K562 (cell line): Measurements from ENCODE around the gene SMC3. TPM values are rescaled to one million over a fixed set of nuclear protein-coding genes. Genes with fewer than 3 reads are reported as not detected.

Experiments
- ATF1 ChIP-seq, 2 experiments: fragments of 450-650 bp in 1 of 2; IDR thresholded peaks; 2 replicates each; pipeline ENCODE4 v1.6.1; 2016; ENCODE audit warnings: missing compliant biosample characterization in 1 of 2, missing genetic modification characterization in 1 of 2
- GATA2 ChIP-seq: sonication (generic); formaldehyde crosslinking; IDR thresholded peaks from 2 replicates; pipeline ENCODE4 v1.4.0; 2020; ENCODE audit warnings: mild to moderate bottlenecking, missing genetic modification reagents
- LEF1 ChIP-seq: fragments of 450-650 bp; IDR thresholded peaks from 2 replicates; pipeline ENCODE4 v1.6.1; 2016; ENCODE audit warnings: mild to moderate bottlenecking
- MAX ChIP-seq: sonication (generic); formaldehyde crosslinking; IDR thresholded peaks from 2 replicates; pipeline ENCODE4 v1.9.0; 2022; ENCODE audit warnings: mild to moderate bottlenecking, missing genetic modification reagents
- MTA3 ChIP-seq: fragments of 450-650 bp; formaldehyde crosslinking; IDR thresholded peaks from 2 replicates; pipeline ENCODE4 v1.6.1; 2017; ENCODE audit warnings: mild to moderate bottlenecking, borderline replicate concordance
- NCOA2 ChIP-seq, 2 experiments: fragments of 450-650 bp; IDR thresholded peaks; 2 replicates each; pipeline ENCODE4 v1.6.1; 2018; ENCODE audit warnings: mild to moderate bottlenecking in 2 of 2, moderate library complexity in 1 of 2; ENCODE audit not compliant: partially characterized antibody in 2 of 2
- POLR3A ChIP-seq: IDR thresholded peaks from 2 replicates; pipeline ENCODE4 v1.6.1; 2011; ENCODE audit warnings: borderline replicate concordance, mild to moderate bottlenecking, moderate library complexity; ENCODE audit not compliant: insufficient read length, insufficient read depth; ENCODE audit errors: extremely low read depth
- SMAD1 ChIP-seq: fragments of 150-350 bp; IDR thresholded peaks from 2 replicates; pipeline ENCODE4 v1.6.1; 2014; ENCODE audit warnings: low read length, low read depth; ENCODE audit not compliant: partially characterized antibody
- TCF7L2 ChIP-seq: fragments of 150-350 bp; IDR thresholded peaks from 2 replicates; pipeline ENCODE4 v1.6.1; 2016; ENCODE audit warnings: low read depth, mild to moderate bottlenecking, low read length, moderate library complexity
- TCFL5 ChIP-seq: fragments of 250-450 bp; sonication (Bioruptor Pico); conservative IDR thresholded peaks from 2 replicates; pipeline ENCODE4 v1.6.1; 2021; ENCODE audit warnings: mild to moderate bottlenecking, moderate library complexity, matching md5 sums
- TEAD4 ChIP-seq, 2 experiments: sonication (generic) in 1 of 2; formaldehyde crosslinking in 1 of 2; IDR thresholded peaks; 2 replicates each; pipeline versions ENCODE4 v1.6.1 to v1.8.0; 2012 to 2022; ENCODE audit warnings: borderline replicate concordance in 1 of 2, inconsistent platforms in 1 of 2, low read length in 1 of 2, mild to moderate bottlenecking in 1 of 2, missing genetic modification reagents in 1 of 2
- TFE3 ChIP-seq: fragments of 450-650 bp; formaldehyde crosslinking; IDR thresholded peaks from 2 replicates; pipeline ENCODE4 v1.4.0; 2020; ENCODE audit warnings: mild to moderate bottlenecking, mixed read lengths
- TRIM28 ChIP-seq: fragments of 450-650 bp; IDR thresholded peaks from 2 replicates; pipeline ENCODE4 v1.6.1; 2017
- ZNF146 ChIP-seq: IDR thresholded peaks from one replicate; pipeline ENCODE4 v1.6.1; 2018; ENCODE audit warnings: missing compliant biosample characterization; ENCODE audit not compliant: unreplicated experiment
- ZNF175 ChIP-seq: fragments of 200-800 bp; sonication (Bioruptor generic); IDR thresholded peaks from 2 replicates; pipeline ENCODE4 v1.6.1; 2016; ENCODE audit warnings: low read depth, mild to moderate bottlenecking, missing genetic modification characterization, missing compliant biosample characterization
- ZNF354B ChIP-seq: fragments of 250-450 bp; sonication (Bioruptor Pico); IDR thresholded peaks from 2 replicates; pipeline ENCODE4 v1.4.0; 2020
- ZNF589 ChIP-seq: fragments of 200-800 bp; sonication (Bioruptor generic); IDR thresholded peaks from 2 replicates; pipeline ENCODE4 v1.6.1; 2016; ENCODE audit warnings: low read depth, missing genetic modification characterization, missing compliant biosample characterization
- polyA plus RNA-seq, 8 experiments: library from polyadenylated mRNA; depleted of rRNA in 4 of 8; stranded (reverse) in 5 of 8; unstranded in 3 of 8; fragments of >200 nt; fragmentation: Nextera tagmentation in 2 of 8; fragmentation: Illumina TruSeq in 1 of 8; extraction: Ambion mirVana in 2 of 8; extraction: Trizol in 1 of 8; gene quantifications; 2 replicates each; pipeline versions ENCODE4 v1.2.1 to v1.2.3, GENCODE V29; 2011 to 2014; ENCODE audit warnings: inconsistent platforms in 1 of 8, missing spikeins in 1 of 8
- total RNA-seq, 7 experiments: library from RNA; depleted of rRNA in 6 of 7; stranded (reverse); fragments of >200 nt in 6 of 7; fragmentation: Illumina TruSeq in 2 of 7; extraction: Trizol in 2 of 7; gene quantifications; 2 replicates each; pipeline versions ENCODE4 v1.2.1 to v1.2.3, GENCODE V29; 2011 to 2021; ENCODE audit warnings: low replicate concordance in 1 of 7
- TF ChIP-seq, protein P1 (sequence below): IDR thresholded peaks from 3 replicates; pipeline ENCODE4 v1.6.1; 2011; ENCODE audit warnings: borderline replicate concordance, mild to moderate bottlenecking, moderate library complexity; ENCODE audit not compliant: insufficient read length; ENCODE audit errors: extremely low read depth
- TF ChIP-seq, protein P2 (sequence below): fragments of 450-650 bp; formaldehyde crosslinking; conservative IDR thresholded peaks from 2 replicates; pipeline ENCODE4 v1.4.0; 2022; ENCODE audit warnings: mild to moderate bottlenecking, missing genetic modification characterization
- TF ChIP-seq, protein P3 (sequence below): fragments of 450-650 bp; IDR thresholded peaks from 2 replicates; pipeline ENCODE4 v1.7.1; 2018; ENCODE audit warnings: mild to moderate bottlenecking, low read depth; ENCODE audit not compliant: partially characterized antibody

Gene SMC3
- total and polyA plus RNA-seq, 9 of the 15 experiments (the other 6 are each of a cell fraction or from before 2014, with no cell fraction given), result 21.3 to 62.6 (median 39.3) TPM

DNA sequence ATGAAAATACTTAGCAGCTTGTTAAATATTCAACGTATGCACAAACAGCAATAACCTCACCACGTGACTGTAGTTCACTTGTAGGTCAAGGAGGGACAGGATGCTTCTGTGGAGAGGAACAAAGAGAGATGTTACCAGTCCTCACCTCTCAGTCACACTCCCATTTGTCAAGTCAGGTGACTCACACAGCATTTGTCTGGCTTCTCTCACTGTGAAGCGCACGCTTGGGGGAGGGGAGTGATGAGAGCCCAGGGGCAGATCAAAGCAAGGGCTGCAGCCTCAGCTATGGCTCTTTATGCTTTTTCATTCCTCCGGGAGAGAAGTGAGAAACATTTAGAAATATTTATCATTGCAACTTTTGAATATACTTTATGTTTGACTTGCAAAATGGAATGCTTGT lies 73.8 kb downstream of the SMC3 start (continued):
- TF ChIP-seq NCOA2 (IDR thresholded peaks at IDR 0.05; ENCODE audit: partially characterized antibody in 2 of 2) (no peak), ZNF146 (CRISPR knock-in tag) (no peak), SMAD1 (no peak), TEAD4 (IDR thresholded peaks at IDR 0.05; ENCODE audit: low read length) (no peak), TEAD4 (CRISPR knock-in tag; IDR thresholded peaks at IDR 0.05; ENCODE audit: borderline replicate concordance) (no peak), ZNF589 (CRISPR knock-in tag) (no peak), ATF1 (CRISPR knock-in tag; IDR thresholded peaks at IDR 0.05) (no peak), ATF1 (tag; IDR thresholded peaks at IDR 0.05) (no peak), ZNF354B (no peak), GATA2 (no peak), MAX (CRISPR knock-in tag) (no peak), MTA3 (no peak), TRIM28 (no peak), TFE3 (CRISPR knock-in tag) (peak; percentile 89), ZNF175 (CRISPR knock-in tag) (no peak), POLR3A (no peak), LEF1 (peak; percentile 77), TCFL5 (no peak), TCF7L2 (no peak)
- TF ChIP-seq, protein P1, sequence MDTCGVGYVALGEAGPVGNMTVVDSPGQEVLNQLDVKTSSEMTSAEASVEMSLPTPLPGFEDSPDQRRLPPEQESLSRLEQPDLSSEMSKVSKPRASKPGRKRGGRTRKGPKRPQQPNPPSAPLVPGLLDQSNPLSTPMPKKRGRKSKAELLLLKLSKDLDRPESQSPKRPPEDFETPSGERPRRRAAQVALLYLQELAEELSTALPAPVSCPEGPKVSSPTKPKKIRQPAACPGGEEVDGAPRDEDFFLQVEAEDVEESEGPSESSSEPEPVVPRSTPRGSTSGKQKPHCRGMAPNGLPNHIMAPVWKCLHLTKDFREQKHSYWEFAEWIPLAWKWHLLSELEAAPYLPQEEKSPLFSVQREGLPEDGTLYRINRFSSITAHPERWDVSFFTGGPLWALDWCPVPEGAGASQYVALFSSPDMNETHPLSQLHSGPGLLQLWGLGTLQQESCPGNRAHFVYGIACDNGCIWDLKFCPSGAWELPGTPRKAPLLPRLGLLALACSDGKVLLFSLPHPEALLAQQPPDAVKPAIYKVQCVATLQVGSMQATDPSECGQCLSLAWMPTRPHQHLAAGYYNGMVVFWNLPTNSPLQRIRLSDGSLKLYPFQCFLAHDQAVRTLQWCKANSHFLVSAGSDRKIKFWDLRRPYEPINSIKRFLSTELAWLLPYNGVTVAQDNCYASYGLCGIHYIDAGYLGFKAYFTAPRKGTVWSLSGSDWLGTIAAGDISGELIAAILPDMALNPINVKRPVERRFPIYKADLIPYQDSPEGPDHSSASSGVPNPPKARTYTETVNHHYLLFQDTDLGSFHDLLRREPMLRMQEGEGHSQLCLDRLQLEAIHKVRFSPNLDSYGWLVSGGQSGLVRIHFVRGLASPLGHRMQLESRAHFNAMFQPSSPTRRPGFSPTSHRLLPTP, result no peak
- TF ChIP-seq, protein P2, sequence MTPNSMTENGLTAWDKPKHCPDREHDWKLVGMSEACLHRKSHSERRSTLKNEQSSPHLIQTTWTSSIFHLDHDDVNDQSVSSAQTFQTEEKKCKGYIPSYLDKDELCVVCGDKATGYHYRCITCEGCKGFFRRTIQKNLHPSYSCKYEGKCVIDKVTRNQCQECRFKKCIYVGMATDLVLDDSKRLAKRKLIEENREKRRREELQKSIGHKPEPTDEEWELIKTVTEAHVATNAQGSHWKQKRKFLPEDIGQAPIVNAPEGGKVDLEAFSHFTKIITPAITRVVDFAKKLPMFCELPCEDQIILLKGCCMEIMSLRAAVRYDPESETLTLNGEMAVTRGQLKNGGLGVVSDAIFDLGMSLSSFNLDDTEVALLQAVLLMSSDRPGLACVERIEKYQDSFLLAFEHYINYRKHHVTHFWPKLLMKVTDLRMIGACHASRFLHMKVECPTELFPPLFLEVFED (CRISPR knock-in tag), result no peak
- TF ChIP-seq, protein P3, sequence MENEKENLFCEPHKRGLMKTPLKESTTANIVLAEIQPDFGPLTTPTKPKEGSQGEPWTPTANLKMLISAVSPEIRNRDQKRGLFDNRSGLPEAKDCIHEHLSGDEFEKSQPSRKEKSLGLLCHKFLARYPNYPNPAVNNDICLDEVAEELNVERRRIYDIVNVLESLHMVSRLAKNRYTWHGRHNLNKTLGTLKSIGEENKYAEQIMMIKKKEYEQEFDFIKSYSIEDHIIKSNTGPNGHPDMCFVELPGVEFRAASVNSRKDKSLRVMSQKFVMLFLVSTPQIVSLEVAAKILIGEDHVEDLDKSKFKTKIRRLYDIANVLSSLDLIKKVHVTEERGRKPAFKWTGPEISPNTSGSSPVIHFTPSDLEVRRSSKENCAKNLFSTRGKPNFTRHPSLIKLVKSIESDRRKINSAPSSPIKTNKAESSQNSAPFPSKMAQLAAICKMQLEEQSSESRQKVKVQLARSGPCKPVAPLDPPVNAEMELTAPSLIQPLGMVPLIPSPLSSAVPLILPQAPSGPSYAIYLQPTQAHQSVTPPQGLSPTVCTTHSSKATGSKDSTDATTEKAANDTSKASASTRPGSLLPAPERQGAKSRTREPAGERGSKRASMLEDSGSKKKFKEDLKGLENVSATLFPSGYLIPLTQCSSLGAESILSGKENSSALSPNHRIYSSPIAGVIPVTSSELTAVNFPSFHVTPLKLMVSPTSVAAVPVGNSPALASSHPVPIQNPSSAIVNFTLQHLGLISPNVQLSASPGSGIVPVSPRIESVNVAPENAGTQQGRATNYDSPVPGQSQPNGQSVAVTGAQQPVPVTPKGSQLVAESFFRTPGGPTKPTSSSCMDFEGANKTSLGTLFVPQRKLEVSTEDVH, result no peak
